ENCODE measurements around the gene OBSCN.
A peak's percentile ranks its signal among the peaks of the same experiment; 100 is the strongest.

The OBSCN gene

DNA sequence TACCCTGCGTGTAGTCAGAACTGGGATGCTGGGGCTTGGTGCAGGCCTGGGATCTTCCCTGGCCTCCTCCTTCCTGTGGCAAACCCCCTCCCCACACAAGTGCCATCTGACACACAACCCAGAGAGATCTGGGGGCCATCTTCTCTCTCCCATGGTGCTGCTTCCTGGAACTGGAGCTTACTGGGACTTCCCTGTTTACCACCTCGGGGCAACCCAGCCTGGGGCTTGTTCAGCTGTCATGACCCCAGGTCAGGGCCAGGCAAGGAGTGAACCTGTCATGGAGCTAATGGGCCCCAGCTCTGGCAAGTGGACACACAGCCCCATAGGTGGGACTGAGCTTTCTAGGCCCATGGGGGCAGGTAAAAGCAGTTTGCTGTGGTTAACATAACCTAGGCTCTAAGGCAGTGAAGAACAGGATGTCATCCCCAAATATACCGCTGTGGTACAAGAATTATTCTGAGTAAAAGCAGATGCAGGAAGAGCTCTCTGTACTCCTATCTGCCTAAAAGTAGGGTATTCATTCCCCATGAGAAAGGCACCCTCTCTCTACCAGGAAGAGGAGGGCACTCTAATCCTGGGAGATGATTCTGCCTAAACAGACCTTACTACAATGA is 196.4 kb downstream of the OBSCN start:
- Histone ChIP-seq H3K27ac (no peak overlapping the region), H3K36me3 (replicated peaks) (peaks cover 14% of the 10 kb centered on the region), H3K4me3 (ENCODE audit: low read depth, low read length) (no peak overlapping the region), H3K27me3 (replicated peaks) (no peaks in the 10 kb centered on the region)
- in situ Hi-C loops (cut with HindIII; ENCODE audit: low pct_ligation_motif_present, low sequenced_read_pairs) = no loop called here
- TF ChIP-seq, protein P1, sequence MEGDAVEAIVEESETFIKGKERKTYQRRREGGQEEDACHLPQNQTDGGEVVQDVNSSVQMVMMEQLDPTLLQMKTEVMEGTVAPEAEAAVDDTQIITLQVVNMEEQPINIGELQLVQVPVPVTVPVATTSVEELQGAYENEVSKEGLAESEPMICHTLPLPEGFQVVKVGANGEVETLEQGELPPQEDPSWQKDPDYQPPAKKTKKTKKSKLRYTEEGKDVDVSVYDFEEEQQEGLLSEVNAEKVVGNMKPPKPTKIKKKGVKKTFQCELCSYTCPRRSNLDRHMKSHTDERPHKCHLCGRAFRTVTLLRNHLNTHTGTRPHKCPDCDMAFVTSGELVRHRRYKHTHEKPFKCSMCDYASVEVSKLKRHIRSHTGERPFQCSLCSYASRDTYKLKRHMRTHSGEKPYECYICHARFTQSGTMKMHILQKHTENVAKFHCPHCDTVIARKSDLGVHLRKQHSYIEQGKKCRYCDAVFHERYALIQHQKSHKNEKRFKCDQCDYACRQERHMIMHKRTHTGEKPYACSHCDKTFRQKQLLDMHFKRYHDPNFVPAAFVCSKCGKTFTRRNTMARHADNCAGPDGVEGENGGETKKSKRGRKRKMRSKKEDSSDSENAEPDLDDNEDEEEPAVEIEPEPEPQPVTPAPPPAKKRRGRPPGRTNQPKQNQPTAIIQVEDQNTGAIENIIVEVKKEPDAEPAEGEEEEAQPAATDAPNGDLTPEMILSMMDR (IDR thresholded peaks at IDR 0.05; ENCODE audit: low read depth, low read length, missing control alignments) = no peak
- no peak for DNase-seq

GRCh38 chr1:228405200-228405978 is 197.5 kb downstream of the OBSCN start:
- H3K27ac ChIP-seq = no peak overlapping the region
- H3K4me3 ChIP-seq (ENCODE audit: low read depth, low read length) = peak overlapping the region; percentile 93
- DNase-seq = no peak
- in situ Hi-C loops (cut with HindIII; ENCODE audit: low pct_ligation_motif_present, low sequenced_read_pairs) = no loop called here
- TF ChIP-seq, protein P1 (IDR thresholded peaks at IDR 0.05; ENCODE audit: low read depth, low read length, missing control alignments) = no peak
- H3K27me3 ChIP-seq (replicated peaks) = no peaks in the 10 kb centered on the region
- peaks cover 10% of the 10 kb centered on the region for H3K36me3 ChIP-seq (replicated peaks)

- H3K27ac ChIP-seq = peak overlapping the region; percentile 18
- no peak for DNase-seq
- H3K4me3 ChIP-seq (ENCODE audit: low read depth, low read length) = peak overlapping the region; percentile 93
- TF ChIP-seq, protein P1 (IDR thresholded peaks at IDR 0.05; ENCODE audit: low read depth, low read length, missing control alignments) = no peak
- H3K36me3 ChIP-seq (replicated peaks) = peaks cover 5% of the 10 kb centered on the region
- in situ Hi-C loops (cut with HindIII; ENCODE audit: low pct_ligation_motif_present, low sequenced_read_pairs) = no loop called here
- no peaks in the 10 kb centered on the region for H3K27me3 ChIP-seq (replicated peaks)
These were observed 198.1 kb downstream of the OBSCN start for GRCh38 chr1:228405979-228406228.

- no peak for DNase-seq
- in situ Hi-C loops (cut with HindIII; ENCODE audit: low pct_ligation_motif_present, low sequenced_read_pairs) = no loop called here
- no peak overlapping the region for H3K27ac ChIP-seq
These were observed 199.5 kb downstream of the OBSCN start for GRCh38 chr1:228407106-228408040.

GRCh38 chr1:228408041-228408868 is 200.4 kb downstream of the OBSCN start:
- no peak for DNase-seq
- H3K36me3 ChIP-seq (replicated peaks) = peaks cover 3% of the 10 kb centered on the region
- no peaks in the 10 kb centered on the region for H3K27me3 ChIP-seq (replicated peaks)
- H3K27ac ChIP-seq = no peak overlapping the region
- in situ Hi-C loops (cut with HindIII; ENCODE audit: low pct_ligation_motif_present, low sequenced_read_pairs) = no loop called here
- no peak overlapping the region for H3K4me3 ChIP-seq (ENCODE audit: low read depth, low read length)
- TF ChIP-seq, protein P1 (IDR thresholded peaks at IDR 0.05; ENCODE audit: low read depth, low read length, missing control alignments) = no peak

More at GRCh38 chr1:228407106-228408040, 199.5 kb downstream of the OBSCN start:
- H3K27me3 ChIP-seq (replicated peaks) = no peaks in the 10 kb centered on the region
- H3K36me3 ChIP-seq (replicated peaks) = peaks cover 3% of the 10 kb centered on the region
- H3K4me3 ChIP-seq (ENCODE audit: low read depth, low read length) = peak overlapping the region; percentile 93
- TF ChIP-seq, protein P1 (IDR thresholded peaks at IDR 0.05; ENCODE audit: low read depth, low read length, missing control alignments) = no peak
